ENCODE data around the gene NEK7.

DNA sequence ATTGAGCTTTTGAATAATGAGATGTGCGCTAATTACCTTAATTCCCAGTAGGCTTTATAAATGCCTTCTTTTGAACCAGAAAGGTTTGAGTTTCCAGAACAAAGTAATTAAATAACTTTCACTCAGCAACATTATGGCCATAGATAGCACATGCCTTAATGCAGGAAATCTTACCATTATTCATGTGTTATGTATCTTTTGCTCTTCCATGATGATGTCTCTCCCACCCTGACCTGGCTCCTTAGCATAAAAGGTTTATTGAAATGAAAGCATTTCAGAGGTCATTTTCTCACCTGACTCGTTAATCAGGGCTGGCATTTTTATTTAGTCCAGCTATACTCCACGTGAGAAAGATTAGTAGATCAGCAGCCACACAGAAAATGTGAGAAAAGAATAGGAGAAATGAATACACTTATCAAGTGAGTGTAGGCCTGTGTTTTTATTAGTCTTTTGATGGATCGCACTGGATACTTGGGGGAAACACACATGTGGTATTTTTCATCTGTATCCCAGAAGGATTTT is 203.5 kb downstream of the NEK7 start:
- TF ChIP-seq, protein P1, sequence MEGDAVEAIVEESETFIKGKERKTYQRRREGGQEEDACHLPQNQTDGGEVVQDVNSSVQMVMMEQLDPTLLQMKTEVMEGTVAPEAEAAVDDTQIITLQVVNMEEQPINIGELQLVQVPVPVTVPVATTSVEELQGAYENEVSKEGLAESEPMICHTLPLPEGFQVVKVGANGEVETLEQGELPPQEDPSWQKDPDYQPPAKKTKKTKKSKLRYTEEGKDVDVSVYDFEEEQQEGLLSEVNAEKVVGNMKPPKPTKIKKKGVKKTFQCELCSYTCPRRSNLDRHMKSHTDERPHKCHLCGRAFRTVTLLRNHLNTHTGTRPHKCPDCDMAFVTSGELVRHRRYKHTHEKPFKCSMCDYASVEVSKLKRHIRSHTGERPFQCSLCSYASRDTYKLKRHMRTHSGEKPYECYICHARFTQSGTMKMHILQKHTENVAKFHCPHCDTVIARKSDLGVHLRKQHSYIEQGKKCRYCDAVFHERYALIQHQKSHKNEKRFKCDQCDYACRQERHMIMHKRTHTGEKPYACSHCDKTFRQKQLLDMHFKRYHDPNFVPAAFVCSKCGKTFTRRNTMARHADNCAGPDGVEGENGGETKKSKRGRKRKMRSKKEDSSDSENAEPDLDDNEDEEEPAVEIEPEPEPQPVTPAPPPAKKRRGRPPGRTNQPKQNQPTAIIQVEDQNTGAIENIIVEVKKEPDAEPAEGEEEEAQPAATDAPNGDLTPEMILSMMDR (conservative IDR thresholded peaks at IDR 0.05), result no peak
- no peak for TF ChIP-seq ZFX (IDR thresholded peaks at IDR 0.05)

Measured in C4-2B (cell line).